Body of pancreas (tissue), 4 donors: ENCODE data around the gene DYSF. TPM values are rescaled to one million over a fixed set of nuclear protein-coding genes. Genes with fewer than 3 reads are reported as not detected.

Source experiments
- ATAC-seq: fragments of 150-250 bp; one replicate; pipeline ENCODE4 v1.9.1; 2016
- DNase-seq, 4 donors: peaks; one replicate each; pipeline ENCODE4 v3.0.0-alpha.2; 2019
- H3K27ac ChIP-seq, 4 donors: fragments of 200-600 bp; sonication (generic); 1 replicate in 3 of 4; 2 replicates in 1 of 4; pipeline versions ENCODE4 v1.5.1 to v1.6.1; 2016 to 2019; ENCODE audit warnings: mild to moderate bottlenecking in 1 of 4, mixed read lengths in 1 of 4, moderate library complexity in 1 of 4
- H3K27me3 ChIP-seq, 2 donors: fragments of 200-600 bp; sonication (generic); one replicate each; pipeline ENCODE4 v1.6.0; 2016; ENCODE audit warnings: mild to moderate bottlenecking in 1 of 2
- H3K36me3 ChIP-seq, 2 donors: fragments of 200-600 bp; sonication (generic); replicated peaks in 1 of 2; 2 replicates each; pipeline ENCODE4 v1.5.1; 2016; ENCODE audit warnings: low read depth in 2 of 2; ENCODE audit not compliant: insufficient read depth in 1 of 2
- H3K4me1 ChIP-seq: fragments of 200-600 bp; sonication (generic); one replicate; pipeline ENCODE4 v1.6.0; 2016
- H3K4me3 ChIP-seq, 2 donors: fragments of 200-600 bp; sonication (generic); 1 replicate in 1 of 2; 2 replicates in 1 of 2; pipeline ENCODE4 v1.5.1; 2016 to 2019
- H3K9me3 ChIP-seq, 3 donors: fragments of 200-600 bp; sonication (generic); 1 replicate in 2 of 3; 2 replicates in 1 of 3; pipeline ENCODE4 v1.5.1; 2016
- POLR2A ChIP-seq, 3 donors: fragments of 450-650 bp; IDR thresholded peaks; one replicate each; pipeline ENCODE4 v1.6.1; 2016; ENCODE audit warnings: antibody characterized with exemption in 3 of 3, mild to moderate bottlenecking in 2 of 3
- WGBS, 2 donors: methylation state at CpG; one replicate each; pipeline ENCODE4 v1.1.5; 2017; 5-methylcytosine and 5-hydroxymethylcytosine counted together
- intact Hi-C: fragments of 100-400 bp; cut with DNase I; formaldehyde crosslinking; loops from one replicate; pipeline ENCODE4 v1.15.1; 2023
- total RNA-seq, 2 donors: library from RNA; depleted of rRNA; stranded (reverse); fragments of >200 nt; gene quantifications; one replicate each; pipeline ENCODE4 v1.1.0, GENCODE V29; 2016
- TF ChIP-seq, protein P1 (sequence below), 7 experiments: fragments of 450-650 bp in 4 of 7; fragments of 200-600 bp in 3 of 7; sonication (generic) in 3 of 7; IDR thresholded peaks; one replicate each; pipeline ENCODE4 v1.5.1; 2016 to 2019; ENCODE audit warnings: antibody characterized with exemption in 7 of 7

DYSF gene
- total RNA-seq, 2 donors from 2014 or later = 3.1 to 10.9 TPM

DNA sequence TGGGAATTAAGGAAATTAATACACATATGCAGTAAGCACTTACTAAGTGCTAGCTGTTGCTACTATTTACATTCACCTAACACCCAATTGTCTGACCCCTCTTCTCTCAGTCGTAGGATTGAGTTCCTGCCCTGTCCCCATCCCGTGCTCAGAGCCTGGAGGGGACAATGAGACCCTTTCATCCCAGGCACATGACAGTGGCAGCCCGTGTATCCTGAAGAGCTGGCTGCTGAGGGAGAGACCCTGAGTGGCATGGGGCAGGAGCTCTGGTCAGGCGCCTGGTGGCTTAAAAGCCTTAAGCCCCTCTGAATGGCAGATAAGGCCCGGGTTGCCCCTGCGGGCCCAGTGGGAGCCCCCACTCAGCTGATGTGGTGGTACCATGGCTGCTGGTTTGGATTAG lies 99.0 kb downstream of the DYSF start:
- Histone ChIP-seq H3K27me3 (no peaks in the 10 kb centered on the region), H3K4me1 (peaks cover 23% of the 10 kb centered on the region), H3K4me3 (no peak overlapping the region), H3K9me3 (no peaks in the 10 kb centered on the region), H3K36me3 (no peaks in the 10 kb centered on the region), H3K27ac (no peak overlapping the region)
- DNase-seq (no peak), ATAC-seq (no peak)
- intact Hi-C loops = no loop called here
- TF ChIP-seq, protein P1, sequence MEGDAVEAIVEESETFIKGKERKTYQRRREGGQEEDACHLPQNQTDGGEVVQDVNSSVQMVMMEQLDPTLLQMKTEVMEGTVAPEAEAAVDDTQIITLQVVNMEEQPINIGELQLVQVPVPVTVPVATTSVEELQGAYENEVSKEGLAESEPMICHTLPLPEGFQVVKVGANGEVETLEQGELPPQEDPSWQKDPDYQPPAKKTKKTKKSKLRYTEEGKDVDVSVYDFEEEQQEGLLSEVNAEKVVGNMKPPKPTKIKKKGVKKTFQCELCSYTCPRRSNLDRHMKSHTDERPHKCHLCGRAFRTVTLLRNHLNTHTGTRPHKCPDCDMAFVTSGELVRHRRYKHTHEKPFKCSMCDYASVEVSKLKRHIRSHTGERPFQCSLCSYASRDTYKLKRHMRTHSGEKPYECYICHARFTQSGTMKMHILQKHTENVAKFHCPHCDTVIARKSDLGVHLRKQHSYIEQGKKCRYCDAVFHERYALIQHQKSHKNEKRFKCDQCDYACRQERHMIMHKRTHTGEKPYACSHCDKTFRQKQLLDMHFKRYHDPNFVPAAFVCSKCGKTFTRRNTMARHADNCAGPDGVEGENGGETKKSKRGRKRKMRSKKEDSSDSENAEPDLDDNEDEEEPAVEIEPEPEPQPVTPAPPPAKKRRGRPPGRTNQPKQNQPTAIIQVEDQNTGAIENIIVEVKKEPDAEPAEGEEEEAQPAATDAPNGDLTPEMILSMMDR (IDR thresholded peaks at IDR 0.05) = no peak
- no peak for TF ChIP-seq POLR2A (IDR thresholded peaks at IDR 0.05)
- 66 to 69% methylated on average over 4 to 6 of the region's 6 CpGs for WGBS, 2 donors

DNA sequence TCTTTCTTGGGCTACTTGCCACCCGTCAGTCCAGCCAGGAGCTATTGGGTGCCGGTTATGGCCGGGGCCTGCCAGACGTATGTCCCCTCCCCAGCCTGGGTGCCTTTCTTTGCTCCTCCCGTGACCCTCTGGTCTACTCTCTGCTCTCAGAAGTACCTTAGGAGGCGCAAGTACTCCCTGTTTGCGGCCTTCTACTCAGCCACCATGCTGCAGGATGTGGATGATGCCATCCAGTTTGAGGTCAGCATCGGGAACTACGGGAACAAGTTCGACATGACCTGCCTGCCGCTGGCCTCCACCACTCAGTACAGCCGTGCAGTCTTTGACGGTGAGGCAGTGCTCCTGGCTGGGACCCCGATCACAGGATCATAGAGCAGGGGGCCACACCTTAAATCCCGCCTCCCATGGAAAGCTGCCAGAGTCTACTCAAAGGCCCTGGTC lies 99.5 kb downstream of the DYSF start:
- intact Hi-C loops = no loop called here
- Histone ChIP-seq H3K9me3 (no peaks in the 10 kb centered on the region), H3K27me3 (no peaks in the 10 kb centered on the region), H3K36me3 (no peaks in the 10 kb centered on the region), H3K4me1 (peaks cover 25% of the 10 kb centered on the region), H3K4me3 (no peak overlapping the region), H3K27ac (no peak overlapping the region)
- 86 to 91% methylated on average over 13 to 15 of the region's 15 CpGs for WGBS, 2 donors
- no peak for DNase-seq
- no peak for ATAC-seq
- TF ChIP-seq, protein P1 (IDR thresholded peaks at IDR 0.05) = no peak
- TF ChIP-seq POLR2A (IDR thresholded peaks at IDR 0.05) = no peak

GRCh38 chr2:71554028-71554705 lies 100.8 kb downstream of the DYSF start:
- 63 to 88% methylated on average over 4 to 9 of the region's 9 CpGs for WGBS, 2 donors
- DNase-seq (no peak), ATAC-seq (no peak)
- intact Hi-C loops = no loop called here
- TF ChIP-seq POLR2A (IDR thresholded peaks at IDR 0.05) = no peak
- TF ChIP-seq, protein P1 (IDR thresholded peaks at IDR 0.05) = no peak
- Histone ChIP-seq H3K9me3 (no peaks in the 10 kb centered on the region), H3K27me3 (no peaks in the 10 kb centered on the region), H3K36me3 (no peaks in the 10 kb centered on the region), H3K4me1 (peaks cover 38% of the 10 kb centered on the region), H3K27ac (no peak overlapping the region), H3K4me3 (no peak overlapping the region)

DNA sequence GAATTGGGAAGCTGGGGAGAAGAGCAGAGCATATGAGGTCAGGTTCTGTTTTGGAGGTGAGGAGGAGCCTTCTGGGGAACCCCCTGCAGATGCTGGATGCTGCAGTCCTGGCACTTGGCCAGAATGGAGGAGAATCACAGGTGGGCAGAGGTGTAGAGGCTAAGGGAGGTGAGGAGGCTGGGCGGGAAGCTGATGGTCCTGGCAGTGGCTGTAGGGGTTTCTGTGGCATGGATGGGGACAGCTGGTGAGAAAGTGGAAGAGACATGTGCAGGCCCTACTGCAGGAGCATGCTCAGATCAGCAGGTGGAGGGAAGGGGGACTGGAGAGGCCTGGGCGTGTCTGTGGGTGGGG lies 101.3 kb downstream of the DYSF start:
- Histone ChIP-seq H3K27me3 (no peaks in the 10 kb centered on the region), H3K9me3 (no peaks in the 10 kb centered on the region), H3K27ac (no peak overlapping the region), H3K4me1 (peaks cover 39% of the 10 kb centered on the region), H3K36me3 (no peaks in the 10 kb centered on the region), H3K4me3 (no peak overlapping the region)
- WGBS, 2 donors = 74 to 84% methylated on average over 2 of the region's 2 CpGs
- no peak for TF ChIP-seq POLR2A (IDR thresholded peaks at IDR 0.05)
- TF ChIP-seq, protein P1 (IDR thresholded peaks at IDR 0.05) = no peak
- ATAC-seq (no peak), DNase-seq (no peak)
- intact Hi-C loops = no loop called here
